K562 (cell line): ENCODE measurements around the gene GRAMD2A. TPM values are rescaled to one million over a fixed set of nuclear protein-coding genes. Genes with fewer than 3 reads are reported as not detected.
A peak's percentile ranks its signal among the peaks of the same experiment; 100 is the strongest.

Experiments
- DACH1 ChIP-seq: fragments of 450-650 bp; IDR thresholded peaks from 2 replicates; pipeline ENCODE4 v1.6.1; 2018; ENCODE audit not compliant: partially characterized antibody
- E2F6 ChIP-seq, 2 experiments: IDR thresholded peaks; 2 replicates each; pipeline ENCODE4 v1.6.1; 2011; ENCODE audit warnings: borderline replicate concordance in 1 of 2, control low read depth in 1 of 2, low read depth in 1 of 2, low read length in 1 of 2, mild to moderate bottlenecking in 1 of 2, mixed read lengths in 1 of 2, moderate library complexity in 1 of 2; ENCODE audit not compliant: insufficient read depth in 1 of 2, insufficient read length in 1 of 2, poor library complexity in 1 of 2, severe bottlenecking in 1 of 2; ENCODE audit errors: extremely low read depth in 1 of 2
- HCFC1 ChIP-seq: IDR thresholded peaks from 2 replicates; pipeline ENCODE4 v1.6.1; 2012; ENCODE audit warnings: low read depth, low read length, improper control_type of control experiment
- HDAC2 ChIP-seq: fragments of 450-650 bp; IDR thresholded peaks from 2 replicates; pipeline ENCODE4 v1.6.1; 2016; ENCODE audit warnings: mild to moderate bottlenecking
- JUNB ChIP-seq: fragments of 450-650 bp; formaldehyde crosslinking; conservative IDR thresholded peaks from 2 replicates; pipeline ENCODE4 v1.4.0; 2020; ENCODE audit warnings: mild to moderate bottlenecking
- MAFF ChIP-seq: IDR thresholded peaks from 2 replicates; pipeline ENCODE4 v1.6.1; 2012; ENCODE audit warnings: low read length, improper control_type of control experiment
- MTF1 ChIP-seq: fragments of 250-450 bp; sonication (Bioruptor Pico); IDR thresholded peaks from 2 replicates; pipeline ENCODE4 v1.9.0; 2021; ENCODE audit warnings: moderate library complexity, mild to moderate bottlenecking, inconsistent platforms, borderline replicate concordance
- PCBP1 ChIP-seq: fragments of 200-400 bp; formaldehyde crosslinking; IDR thresholded peaks from 2 replicates; pipeline ENCODE4 v1.6.1; 2018; ENCODE audit warnings: mild to moderate bottlenecking, low read depth, low read length; ENCODE audit not compliant: poor library complexity, severe bottlenecking
- RB1 ChIP-seq: fragments of 450-650 bp; IDR thresholded peaks from 2 replicates; pipeline ENCODE4 v1.6.1; 2017; ENCODE audit warnings: low read depth, mild to moderate bottlenecking
- RUNX1 ChIP-seq: sonication (generic); IDR thresholded peaks from 2 replicates; pipeline ENCODE4 v1.6.1; 2016; ENCODE audit warnings: antibody characterized with exemption, low read depth
- SMAD3 ChIP-seq: fragments of 450-650 bp; formaldehyde crosslinking; conservative IDR thresholded peaks from 2 replicates; pipeline ENCODE4 v1.4.0; 2020; ENCODE audit warnings: mild to moderate bottlenecking
- TAL1 ChIP-seq: fragments of 450-650 bp; IDR thresholded peaks from 2 replicates; pipeline ENCODE4 v1.6.1; 2016; ENCODE audit warnings: mild to moderate bottlenecking
- TGIF2 ChIP-seq: sonication (generic); formaldehyde crosslinking; IDR thresholded peaks from 2 replicates; pipeline ENCODE4 v1.8.1; 2022; ENCODE audit warnings: mild to moderate bottlenecking, missing genetic modification reagents, moderate library complexity
- XRCC5 ChIP-seq: fragments of 200-400 bp; formaldehyde crosslinking; IDR thresholded peaks from 2 replicates; pipeline ENCODE4 v1.6.1; 2017; ENCODE audit warnings: low read depth, mild to moderate bottlenecking, low read length
- ZFP1 ChIP-seq: fragments of 450-650 bp; formaldehyde crosslinking; IDR thresholded peaks from 2 replicates; pipeline ENCODE4 v1.4.0; 2020; ENCODE audit warnings: mild to moderate bottlenecking, mixed read lengths
- ZNF699 ChIP-seq: fragments of 250-450 bp; sonication (Bioruptor Pico); IDR thresholded peaks from 2 replicates; pipeline ENCODE4 v1.8.0; 2021; ENCODE audit warnings: mild to moderate bottlenecking, moderate library complexity; ENCODE audit not compliant: insufficient replicate concordance
- polyA plus RNA-seq, 8 experiments: library from polyadenylated mRNA; depleted of rRNA in 4 of 8; stranded (reverse) in 5 of 8; unstranded in 3 of 8; fragments of >200 nt; fragmentation: Nextera tagmentation in 2 of 8; fragmentation: Illumina TruSeq in 1 of 8; extraction: Ambion mirVana in 2 of 8; extraction: Trizol in 1 of 8; gene quantifications; 2 replicates each; pipeline versions ENCODE4 v1.2.1 to v1.2.3, GENCODE V29; 2011 to 2014; ENCODE audit warnings: inconsistent platforms in 1 of 8, missing spikeins in 1 of 8
- total RNA-seq, 7 experiments: library from RNA; depleted of rRNA in 6 of 7; stranded (reverse); fragments of >200 nt in 6 of 7; fragmentation: Illumina TruSeq in 2 of 7; extraction: Trizol in 2 of 7; gene quantifications; 2 replicates each; pipeline versions ENCODE4 v1.2.1 to v1.2.3, GENCODE V29; 2011 to 2021; ENCODE audit warnings: low replicate concordance in 1 of 7
- TF ChIP-seq, protein P1 (sequence below): sonication (generic); formaldehyde crosslinking; IDR thresholded peaks from 2 replicates; pipeline ENCODE4 v1.8.1; 2023; ENCODE audit warnings: mild to moderate bottlenecking, missing genetic modification reagents
- TF ChIP-seq, protein P2 (sequence below), 3 experiments: fragments of 200-800 bp in 1 of 3; sonication (Bioruptor generic) in 1 of 3; sonication (generic) in 1 of 3; formaldehyde crosslinking in 1 of 3; IDR thresholded peaks; 2 replicates each; pipeline versions ENCODE4 v1.6.1 to v1.8.0; 2016 to 2022; ENCODE audit warnings: mild to moderate bottlenecking in 2 of 3, missing compliant biosample characterization in 2 of 3, missing genetic modification characterization in 2 of 3, missing genetic modification reagents in 1 of 3
- TF ChIP-seq, protein P3 (sequence below): fragments of 450-650 bp; formaldehyde crosslinking; IDR thresholded peaks from 2 replicates; pipeline ENCODE4 v1.4.0; 2020; ENCODE audit warnings: mild to moderate bottlenecking

The GRAMD2A gene
- total and polyA plus RNA-seq, 9 of the 15 experiments (the other 6 are each of a cell fraction or from before 2014, with no cell fraction given), result 0.08 to 0.22 TPM; not detected in 7

DNA sequence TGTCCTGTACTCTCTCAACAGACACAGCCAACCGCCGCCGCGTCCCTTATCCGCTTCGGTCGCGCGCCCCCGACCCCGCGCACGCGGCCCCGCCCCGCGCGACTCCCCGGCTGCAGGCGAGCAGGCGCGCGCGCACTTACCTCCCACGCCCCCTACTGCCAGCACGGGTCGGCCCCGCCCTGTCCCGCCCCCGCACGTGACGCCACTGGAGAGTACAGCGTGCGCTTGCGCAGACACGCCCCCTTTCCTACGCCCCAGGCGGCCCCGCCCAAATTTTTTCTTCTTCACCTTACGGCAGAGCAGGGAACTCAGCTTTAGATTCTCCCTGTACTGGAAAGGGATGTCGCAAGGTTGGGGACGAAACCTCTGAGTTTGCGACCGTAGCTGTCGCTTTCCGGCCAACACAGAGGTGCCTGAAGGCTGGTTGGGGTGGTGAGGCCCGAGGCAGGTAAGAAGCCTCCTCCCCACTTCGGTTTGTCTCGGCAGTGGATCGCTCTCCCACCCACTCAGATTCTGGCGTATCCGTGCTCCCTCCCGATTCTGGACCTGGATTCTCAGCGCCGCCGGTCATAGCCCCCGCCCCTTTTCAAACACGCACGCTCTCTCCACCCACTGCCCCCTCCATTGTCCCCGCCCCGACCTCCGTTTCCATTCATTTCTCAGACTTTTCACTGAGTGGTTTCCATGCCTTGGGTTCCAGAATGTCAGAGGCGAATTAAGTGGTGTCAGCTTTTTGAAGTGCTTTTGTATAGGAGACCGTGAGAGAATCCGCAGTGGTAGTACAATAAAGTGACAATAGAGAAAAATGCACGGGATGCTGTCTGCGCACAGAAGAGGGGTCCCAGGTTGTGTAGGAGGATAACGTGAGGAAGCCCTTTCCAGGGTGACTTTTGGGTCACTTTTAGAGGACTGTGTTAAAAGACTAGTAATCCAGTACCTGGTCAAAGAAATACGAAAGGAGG is 79.3 kb downstream of the GRAMD2A start, which contains the start of the genes MYO9A and SENP8 (continued):
- TF ChIP-seq MAFF (peak; percentile 27; the same call in 1 of the 2 replicates), SMAD3 (CRISPR knock-in tag) (no peak), ZNF699 (CRISPR knock-in tag) (no peak), TGIF2 (no peak), HDAC2 (no peak), ZFP1 (no peak), MTF1 (CRISPR knock-in tag) (no peak), JUNB (CRISPR knock-in tag) (no peak), E2F6 (IDR thresholded peaks at IDR 0.05; ENCODE audit: borderline replicate concordance in 1 of 2, extremely low read depth in 1 of 2, insufficient read depth in 1 of 2, insufficient read length in 1 of 2, low read depth in 1 of 2, low read length in 1 of 2, poor library complexity in 1 of 2, severe bottlenecking in 1 of 2) (peak in 1 of 2 experiments; percentile 21), HCFC1 (no peak), XRCC5 (no peak), DACH1 (no peak), PCBP1 (no peak), RB1 (0 out of 2 replicates have a peak, but pooled peaks have one; percentile 4), TAL1 (no peak), RUNX1 (no peak)
- TF ChIP-seq, protein P1, sequence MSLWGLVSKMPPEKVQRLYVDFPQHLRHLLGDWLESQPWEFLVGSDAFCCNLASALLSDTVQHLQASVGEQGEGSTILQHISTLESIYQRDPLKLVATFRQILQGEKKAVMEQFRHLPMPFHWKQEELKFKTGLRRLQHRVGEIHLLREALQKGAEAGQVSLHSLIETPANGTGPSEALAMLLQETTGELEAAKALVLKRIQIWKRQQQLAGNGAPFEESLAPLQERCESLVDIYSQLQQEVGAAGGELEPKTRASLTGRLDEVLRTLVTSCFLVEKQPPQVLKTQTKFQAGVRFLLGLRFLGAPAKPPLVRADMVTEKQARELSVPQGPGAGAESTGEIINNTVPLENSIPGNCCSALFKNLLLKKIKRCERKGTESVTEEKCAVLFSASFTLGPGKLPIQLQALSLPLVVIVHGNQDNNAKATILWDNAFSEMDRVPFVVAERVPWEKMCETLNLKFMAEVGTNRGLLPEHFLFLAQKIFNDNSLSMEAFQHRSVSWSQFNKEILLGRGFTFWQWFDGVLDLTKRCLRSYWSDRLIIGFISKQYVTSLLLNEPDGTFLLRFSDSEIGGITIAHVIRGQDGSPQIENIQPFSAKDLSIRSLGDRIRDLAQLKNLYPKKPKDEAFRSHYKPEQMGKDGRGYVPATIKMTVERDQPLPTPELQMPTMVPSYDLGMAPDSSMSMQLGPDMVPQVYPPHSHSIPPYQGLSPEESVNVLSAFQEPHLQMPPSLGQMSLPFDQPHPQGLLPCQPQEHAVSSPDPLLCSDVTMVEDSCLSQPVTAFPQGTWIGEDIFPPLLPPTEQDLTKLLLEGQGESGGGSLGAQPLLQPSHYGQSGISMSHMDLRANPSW (CRISPR knock-in tag), result no peak
- TF ChIP-seq, protein P2, sequence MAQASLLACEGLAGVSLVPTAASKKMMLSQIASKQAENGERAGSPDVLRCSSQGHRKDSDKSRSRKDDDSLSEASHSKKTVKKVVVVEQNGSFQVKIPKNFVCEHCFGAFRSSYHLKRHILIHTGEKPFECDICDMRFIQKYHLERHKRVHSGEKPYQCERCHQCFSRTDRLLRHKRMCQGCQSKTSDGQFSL (CRISPR knock-in tag; IDR thresholded peaks at IDR 0.05), result no peak
- TF ChIP-seq, protein P2 (tag; IDR thresholded peaks at IDR 0.05), result no peak
- TF ChIP-seq, protein P3, sequence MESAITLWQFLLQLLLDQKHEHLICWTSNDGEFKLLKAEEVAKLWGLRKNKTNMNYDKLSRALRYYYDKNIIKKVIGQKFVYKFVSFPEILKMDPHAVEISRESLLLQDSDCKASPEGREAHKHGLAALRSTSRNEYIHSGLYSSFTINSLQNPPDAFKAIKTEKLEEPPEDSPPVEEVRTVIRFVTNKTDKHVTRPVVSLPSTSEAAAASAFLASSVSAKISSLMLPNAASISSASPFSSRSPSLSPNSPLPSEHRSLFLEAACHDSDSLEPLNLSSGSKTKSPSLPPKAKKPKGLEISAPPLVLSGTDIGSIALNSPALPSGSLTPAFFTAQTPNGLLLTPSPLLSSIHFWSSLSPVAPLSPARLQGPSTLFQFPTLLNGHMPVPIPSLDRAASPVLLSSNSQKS, result no peak
